Measurements from ENCODE around the gene GFER. TPM values are rescaled to one million over a fixed set of nuclear protein-coding genes. Genes with fewer than 3 reads are reported as not detected.

Gene GFER
- total RNA-seq, 2 donors from 2014 or later = 40.3 to 45.5 TPM

DNA sequence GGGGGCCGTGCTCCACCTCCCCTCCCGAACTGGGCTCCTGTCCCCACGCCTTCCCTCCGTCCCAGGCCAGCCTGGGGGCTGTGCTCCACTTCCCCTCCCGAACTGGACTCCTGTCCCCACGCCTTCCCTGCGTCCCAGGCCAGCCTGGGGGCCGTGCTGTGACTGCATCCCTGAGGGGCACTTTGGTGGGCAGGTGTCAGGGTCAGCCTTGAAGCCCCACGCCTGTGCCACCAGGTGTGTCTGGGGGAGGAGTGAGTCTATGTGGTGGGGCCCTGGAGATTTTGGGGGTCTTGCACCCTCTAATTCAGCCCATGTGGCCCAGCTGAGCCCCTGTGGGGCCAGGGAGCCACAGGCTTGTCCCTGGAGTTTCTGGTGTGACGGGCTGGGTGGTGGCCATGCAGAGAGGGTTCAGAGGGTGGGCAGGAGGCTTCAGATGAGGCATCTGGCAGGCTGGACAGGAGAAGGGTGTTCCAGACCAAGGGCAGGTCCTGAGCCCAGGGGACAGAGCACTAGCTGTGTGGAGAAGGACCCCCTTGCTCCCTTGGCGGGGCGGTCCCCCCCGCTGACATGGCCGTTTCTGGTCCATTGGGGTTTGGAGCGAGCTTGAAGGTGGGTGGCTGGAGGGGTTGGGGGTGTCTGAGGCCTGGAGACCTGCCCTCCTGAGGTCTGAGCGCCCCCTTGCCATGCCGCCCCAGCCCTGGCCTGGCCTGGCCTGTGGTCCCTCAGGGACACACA, 50.9 kb downstream of the GFER start:
- Histone ChIP-seq H3K27ac (ENCODE audit: low read depth, low read length) (no peak overlapping the region), H3K27me3 (ENCODE audit: control insufficient read depth, insufficient read depth, low read length, poor library complexity, severe bottlenecking) (no peaks in the 10 kb centered on the region), H3K4me3 (ENCODE audit: low read length) (no peak overlapping the region), H3K9ac (ENCODE audit: extremely low read depth, low read length, poor library complexity, severe bottlenecking) (no peak overlapping the region), H3K9me3 (ENCODE audit: control insufficient read depth, low read length) (no peaks in the 10 kb centered on the region), H3K4me1 (ENCODE audit: control insufficient read depth, insufficient read depth, low read length) (peaks cover 6% of the 10 kb centered on the region), H3K36me3 (ENCODE audit: control insufficient read depth, insufficient read depth, low read length) (peaks cover 5% of the 10 kb centered on the region)
- no peak overlapping the region for H3K27ac Mint-ChIP-seq
- peaks cover 7% of the 10 kb centered on the region for H3K4me1 Mint-ChIP-seq
- no peaks in the 10 kb centered on the region for H3K27me3 Mint-ChIP-seq (ENCODE audit: insufficient read depth)
- 90 to 93% methylated on average over 3 to 15 of the region's 17 CpGs for WGBS, 2 experiments (ENCODE audit: insufficient coverage in 1 of 2, insufficient read length in 1 of 2)
- peaks cover 4% of the 10 kb centered on the region for H3K36me3 Mint-ChIP-seq (ENCODE audit: low read depth)
- DNase-seq = no peak
- TF ChIP-seq, protein P1, sequence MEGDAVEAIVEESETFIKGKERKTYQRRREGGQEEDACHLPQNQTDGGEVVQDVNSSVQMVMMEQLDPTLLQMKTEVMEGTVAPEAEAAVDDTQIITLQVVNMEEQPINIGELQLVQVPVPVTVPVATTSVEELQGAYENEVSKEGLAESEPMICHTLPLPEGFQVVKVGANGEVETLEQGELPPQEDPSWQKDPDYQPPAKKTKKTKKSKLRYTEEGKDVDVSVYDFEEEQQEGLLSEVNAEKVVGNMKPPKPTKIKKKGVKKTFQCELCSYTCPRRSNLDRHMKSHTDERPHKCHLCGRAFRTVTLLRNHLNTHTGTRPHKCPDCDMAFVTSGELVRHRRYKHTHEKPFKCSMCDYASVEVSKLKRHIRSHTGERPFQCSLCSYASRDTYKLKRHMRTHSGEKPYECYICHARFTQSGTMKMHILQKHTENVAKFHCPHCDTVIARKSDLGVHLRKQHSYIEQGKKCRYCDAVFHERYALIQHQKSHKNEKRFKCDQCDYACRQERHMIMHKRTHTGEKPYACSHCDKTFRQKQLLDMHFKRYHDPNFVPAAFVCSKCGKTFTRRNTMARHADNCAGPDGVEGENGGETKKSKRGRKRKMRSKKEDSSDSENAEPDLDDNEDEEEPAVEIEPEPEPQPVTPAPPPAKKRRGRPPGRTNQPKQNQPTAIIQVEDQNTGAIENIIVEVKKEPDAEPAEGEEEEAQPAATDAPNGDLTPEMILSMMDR (conservative IDR thresholded peaks at IDR 0.05) = no peak
- no peaks in the 10 kb centered on the region for H3K9me3 Mint-ChIP-seq
- no peak overlapping the region for H3K4me3 Mint-ChIP-seq

- peaks cover 4% of the 10 kb centered on the region for H3K36me3 Mint-ChIP-seq (ENCODE audit: low read depth)
- H3K4me3 Mint-ChIP-seq = no peak overlapping the region
- Histone ChIP-seq H3K9ac (ENCODE audit: extremely low read depth, low read length, poor library complexity, severe bottlenecking) (no peak overlapping the region), H3K9me3 (ENCODE audit: control insufficient read depth, low read length) (no peaks in the 10 kb centered on the region), H3K4me1 (ENCODE audit: control insufficient read depth, insufficient read depth, low read length) (peaks cover 6% of the 10 kb centered on the region), H3K27ac (ENCODE audit: low read depth, low read length) (peak overlapping the region; percentile 49), H3K4me3 (ENCODE audit: low read length) (no peak overlapping the region), H3K27me3 (ENCODE audit: control insufficient read depth, insufficient read depth, low read length, poor library complexity, severe bottlenecking) (no peaks in the 10 kb centered on the region), H3K36me3 (ENCODE audit: control insufficient read depth, insufficient read depth, low read length) (peaks cover 5% of the 10 kb centered on the region)
- DNase-seq = peak; percentile 65
- WGBS, 2 experiments (ENCODE audit: insufficient coverage in 1 of 2, insufficient read length in 1 of 2) = 86 to 87% methylated on average over 25 to 34 of the region's 34 CpGs
- no peaks in the 10 kb centered on the region for H3K9me3 Mint-ChIP-seq
- no peak overlapping the region for H3K27ac Mint-ChIP-seq
- TF ChIP-seq, protein P1 (conservative IDR thresholded peaks at IDR 0.05) = no peak
- H3K27me3 Mint-ChIP-seq (ENCODE audit: insufficient read depth) = no peaks in the 10 kb centered on the region
- H3K4me1 Mint-ChIP-seq = peaks cover 7% of the 10 kb centered on the region
These were observed 51.6 kb downstream of the GFER start for GRCh38 chr16:2035431-2036199.

- H3K9me3 Mint-ChIP-seq = no peaks in the 10 kb centered on the region
- H3K4me3 Mint-ChIP-seq = no peak overlapping the region
- TF ChIP-seq, protein P1 (conservative IDR thresholded peaks at IDR 0.05) = no peak
- no peak overlapping the region for H3K27ac Mint-ChIP-seq
- peaks cover 4% of the 10 kb centered on the region for H3K36me3 Mint-ChIP-seq (ENCODE audit: low read depth)
- no peaks in the 10 kb centered on the region for H3K36me3 ChIP-seq (ENCODE audit: control insufficient read depth, insufficient read depth, low read length)
- DNase-seq = peak; percentile 53
- H3K27me3 ChIP-seq (ENCODE audit: control insufficient read depth, insufficient read depth, low read length, poor library complexity, severe bottlenecking) = no peaks in the 10 kb centered on the region
- peaks cover 7% of the 10 kb centered on the region for H3K4me1 Mint-ChIP-seq
- H3K27me3 Mint-ChIP-seq (ENCODE audit: insufficient read depth) = no peaks in the 10 kb centered on the region
- H3K4me3 ChIP-seq (ENCODE audit: low read length) = no peak overlapping the region
- H3K27ac ChIP-seq (ENCODE audit: low read depth, low read length) = peak overlapping the region; percentile 49
- no peaks in the 10 kb centered on the region for H3K9me3 ChIP-seq (ENCODE audit: control insufficient read depth, low read length)
- H3K4me1 ChIP-seq (ENCODE audit: control insufficient read depth, insufficient read depth, low read length) = peaks cover 6% of the 10 kb centered on the region
- WGBS, 2 experiments (ENCODE audit: insufficient coverage in 1 of 2, insufficient read length in 1 of 2) = 95 to 96% methylated on average over 31 to 47 of the region's 47 CpGs
- no peak overlapping the region for H3K9ac ChIP-seq (ENCODE audit: extremely low read depth, low read length, poor library complexity, severe bottlenecking)
These were observed 52.4 kb downstream of the GFER start for GRCh38 chr16:2036200-2036966.

Measured in endodermal cell (in vitro differentiated cells).